Liver (tissue), 3 donors: ENCODE measurements around the gene FARS2.

Source experiments
- CTCF ChIP-seq: fragments of 150-350 bp; IDR thresholded peaks from 2 replicates; pipeline ENCODE4 v1.5.1; 2017; ENCODE audit warnings: improper control_type of control experiment, low read depth, low read length; ENCODE audit not compliant: missing input control
- EGR1 ChIP-seq, 2 donors: IDR thresholded peaks; 2 replicates each; pipeline ENCODE4 v1.6.1; 2016 to 2018; ENCODE audit warnings: antibody characterized with exemption in 2 of 2, low read depth in 2 of 2
- FOXA1 ChIP-seq: IDR thresholded peaks from 2 replicates; pipeline ENCODE4 v1.6.1; 2016; ENCODE audit warnings: antibody characterized with exemption
- FOXA2 ChIP-seq: IDR thresholded peaks from 2 replicates; pipeline ENCODE4 v1.6.1; 2016; ENCODE audit warnings: antibody characterized with exemption
- HNF4A ChIP-seq, 2 donors: conservative IDR thresholded peaks; 2 replicates each; pipeline ENCODE4 v1.6.1; 2016; ENCODE audit warnings: antibody characterized with exemption in 2 of 2, mild to moderate bottlenecking in 2 of 2
- JUND ChIP-seq, 2 donors: IDR thresholded peaks; 2 replicates each; pipeline ENCODE4 v1.6.1; 2016; ENCODE audit warnings: antibody characterized with exemption in 2 of 2
- NR2F2 ChIP-seq: IDR thresholded peaks from 2 replicates; pipeline ENCODE4 v1.6.1; 2016; ENCODE audit warnings: antibody characterized with exemption
- RXRA ChIP-seq, 2 donors: IDR thresholded peaks; 2 replicates each; pipeline ENCODE4 v1.6.1; 2017 to 2018; ENCODE audit warnings: antibody characterized with exemption in 2 of 2, mild to moderate bottlenecking in 1 of 2
- SP1 ChIP-seq: IDR thresholded peaks from 2 replicates; pipeline ENCODE4 v1.6.1; 2018; ENCODE audit warnings: antibody characterized with exemption, mild to moderate bottlenecking
- TAF1 ChIP-seq: conservative IDR thresholded peaks from 2 replicates; pipeline ENCODE4 v1.6.1; 2016; ENCODE audit warnings: antibody characterized with exemption, mild to moderate bottlenecking
- YY1 ChIP-seq: IDR thresholded peaks from 2 replicates; pipeline ENCODE4 v1.6.1; 2016; ENCODE audit warnings: antibody characterized with exemption, mild to moderate bottlenecking
- ZBTB33 ChIP-seq: IDR thresholded peaks from 2 replicates; pipeline ENCODE4 v1.6.1; 2016; ENCODE audit warnings: antibody characterized with exemption
- TF ChIP-seq, protein P1 (sequence below): IDR thresholded peaks from 2 replicates; pipeline ENCODE4 v1.6.1; 2016; ENCODE audit warnings: antibody characterized with exemption, mild to moderate bottlenecking
- TF ChIP-seq, protein P2 (sequence below): IDR thresholded peaks from 2 replicates; pipeline ENCODE4 v1.6.1; 2016; ENCODE audit warnings: antibody characterized with exemption
- donor health status: healthy.
- donor health status: healthy.

DNA sequence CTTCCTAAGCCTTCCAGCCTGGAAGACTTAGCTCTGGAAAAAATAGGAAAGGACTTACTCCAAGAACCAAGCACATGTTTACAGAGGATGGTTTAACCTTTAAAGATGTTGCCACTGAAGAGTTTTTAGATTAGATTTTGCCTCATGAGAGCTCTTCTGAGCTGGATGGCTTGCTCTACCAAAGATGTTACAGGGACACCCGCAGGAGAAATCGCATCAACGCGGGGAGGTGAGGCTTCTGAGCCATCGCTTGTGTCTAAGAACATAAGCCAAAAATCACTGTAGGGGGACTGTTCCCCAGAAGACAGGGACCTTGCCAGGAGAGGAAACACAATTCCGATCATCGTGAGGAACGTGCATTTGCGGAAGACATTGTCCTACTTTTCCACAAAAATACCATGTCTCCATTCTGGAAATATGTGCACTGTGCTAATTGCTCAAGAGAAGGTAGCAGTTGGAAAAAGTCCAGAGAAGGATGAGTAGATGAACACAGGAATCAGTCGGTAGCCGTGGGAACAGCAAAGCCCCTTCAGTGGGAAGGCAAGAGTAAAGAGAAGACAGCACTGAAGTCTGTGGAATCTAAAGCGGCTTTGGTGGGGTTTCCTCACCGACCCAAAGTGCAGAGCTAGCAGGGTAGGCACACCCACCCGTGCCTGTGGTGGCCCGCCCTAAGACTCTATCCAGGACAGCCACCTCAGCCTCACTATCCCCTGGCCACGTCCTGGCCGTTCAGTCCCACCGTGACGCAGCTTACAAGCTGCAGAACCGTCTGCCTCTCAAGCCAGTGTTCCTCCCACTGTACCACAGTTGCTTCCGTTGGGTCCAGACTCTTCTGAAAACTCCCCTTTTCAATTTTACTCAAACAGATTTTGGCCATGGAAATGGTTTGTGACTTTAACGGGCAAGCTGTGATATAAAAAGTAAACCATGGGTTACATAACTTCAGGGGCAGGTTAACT, 410.6 kb downstream of the FARS2 start:
- no peak for TF ChIP-seq CTCF
- no peak for TF ChIP-seq SP1
- no peak for TF ChIP-seq YY1
- TF ChIP-seq, protein P1, sequence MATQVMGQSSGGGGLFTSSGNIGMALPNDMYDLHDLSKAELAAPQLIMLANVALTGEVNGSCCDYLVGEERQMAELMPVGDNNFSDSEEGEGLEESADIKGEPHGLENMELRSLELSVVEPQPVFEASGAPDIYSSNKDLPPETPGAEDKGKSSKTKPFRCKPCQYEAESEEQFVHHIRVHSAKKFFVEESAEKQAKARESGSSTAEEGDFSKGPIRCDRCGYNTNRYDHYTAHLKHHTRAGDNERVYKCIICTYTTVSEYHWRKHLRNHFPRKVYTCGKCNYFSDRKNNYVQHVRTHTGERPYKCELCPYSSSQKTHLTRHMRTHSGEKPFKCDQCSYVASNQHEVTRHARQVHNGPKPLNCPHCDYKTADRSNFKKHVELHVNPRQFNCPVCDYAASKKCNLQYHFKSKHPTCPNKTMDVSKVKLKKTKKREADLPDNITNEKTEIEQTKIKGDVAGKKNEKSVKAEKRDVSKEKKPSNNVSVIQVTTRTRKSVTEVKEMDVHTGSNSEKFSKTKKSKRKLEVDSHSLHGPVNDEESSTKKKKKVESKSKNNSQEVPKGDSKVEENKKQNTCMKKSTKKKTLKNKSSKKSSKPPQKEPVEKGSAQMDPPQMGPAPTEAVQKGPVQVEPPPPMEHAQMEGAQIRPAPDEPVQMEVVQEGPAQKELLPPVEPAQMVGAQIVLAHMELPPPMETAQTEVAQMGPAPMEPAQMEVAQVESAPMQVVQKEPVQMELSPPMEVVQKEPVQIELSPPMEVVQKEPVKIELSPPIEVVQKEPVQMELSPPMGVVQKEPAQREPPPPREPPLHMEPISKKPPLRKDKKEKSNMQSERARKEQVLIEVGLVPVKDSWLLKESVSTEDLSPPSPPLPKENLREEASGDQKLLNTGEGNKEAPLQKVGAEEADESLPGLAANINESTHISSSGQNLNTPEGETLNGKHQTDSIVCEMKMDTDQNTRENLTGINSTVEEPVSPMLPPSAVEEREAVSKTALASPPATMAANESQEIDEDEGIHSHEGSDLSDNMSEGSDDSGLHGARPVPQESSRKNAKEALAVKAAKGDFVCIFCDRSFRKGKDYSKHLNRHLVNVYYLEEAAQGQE: no peak
- TF ChIP-seq ZBTB33: no peak
- TF ChIP-seq TAF1: no peak
- TF ChIP-seq NR2F2: no peak
- TF ChIP-seq RXRA (IDR thresholded peaks at IDR 0.05): no peak
- no peak for TF ChIP-seq JUND (IDR thresholded peaks at IDR 0.05)
- no peak for TF ChIP-seq EGR1 (IDR thresholded peaks at IDR 0.05; ENCODE audit: low read depth in 2 of 2)
- no peak for TF ChIP-seq HNF4A (conservative IDR thresholded peaks at IDR 0.05)
- no peak for TF ChIP-seq FOXA1
- TF ChIP-seq, protein P2, sequence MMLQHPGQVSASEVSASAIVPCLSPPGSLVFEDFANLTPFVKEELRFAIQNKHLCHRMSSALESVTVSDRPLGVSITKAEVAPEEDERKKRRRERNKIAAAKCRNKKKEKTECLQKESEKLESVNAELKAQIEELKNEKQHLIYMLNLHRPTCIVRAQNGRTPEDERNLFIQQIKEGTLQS: no peak
- TF ChIP-seq FOXA2: no peak
